WTC11 (cell line): ENCODE data around the gene HOXB6. TPM values are rescaled to one million over a fixed set of nuclear protein-coding genes. Genes with fewer than 3 reads are reported as not detected.

Source experiments
- ATAC-seq: fragments of 200-7000 bp; cut with Tn5 transposase; 2 replicates; pipeline ENCODE4 v1.10.0; 2021; ENCODE audit warnings: mild to moderate bottlenecking, moderate library complexity
- CTCF ChIA-PET: fragments of 300-600 bp; sonication (Branson Sonifier 250); formaldehyde crosslinking; loops from one replicate; lab custom pipeline; 2021; ENCODE audit warnings: antibody characterized with exemption; lab: Charles Lee
- POLR2A ChIA-PET: fragments of 350-600 bp; sonication (Branson Sonifier 250); formaldehyde crosslinking; loops from one replicate; lab custom pipeline; 2021; ENCODE audit warnings: antibody characterized with exemption; lab: Charles Lee
- DNase-seq: peaks from one replicate; pipeline ENCODE4 v3.0.0; 2021; ENCODE audit warnings: low spot score
- H3K27ac Mint-ChIP-seq: 2 replicates; pipeline ENCODE4 v1.8.0; 2021; ENCODE audit warnings: mixed read lengths
- H3K27me3 Mint-ChIP-seq: 2 replicates; pipeline ENCODE4 v1.8.0; 2021; ENCODE audit warnings: low read depth, mild to moderate bottlenecking, moderate library complexity, mixed read lengths
- H3K36me3 Mint-ChIP-seq: 2 replicates; pipeline ENCODE4 v1.8.0; 2021; ENCODE audit warnings: mixed read lengths
- H3K4me1 Mint-ChIP-seq: 2 replicates; pipeline ENCODE4 v1.8.0; 2022; ENCODE audit warnings: mixed read lengths
- H3K4me3 Mint-ChIP-seq: 2 replicates; pipeline ENCODE4 v1.8.0; 2021; ENCODE audit warnings: mild to moderate bottlenecking, moderate library complexity, mixed read lengths
- H3K9me3 Mint-ChIP-seq: 2 replicates; pipeline ENCODE4 v1.8.0; 2021; ENCODE audit warnings: mixed read lengths
- EMX1 ChIP-seq: fragments of 250-450 bp; sonication (Bioruptor Pico); IDR thresholded peaks from 2 replicates; pipeline ENCODE4 v1.8.0; 2021; ENCODE audit warnings: mild to moderate bottlenecking
- FOXJ3 ChIP-seq: sonication (generic); formaldehyde crosslinking; IDR thresholded peaks from 2 replicates; pipeline ENCODE4 v1.9.0; 2021; ENCODE audit warnings: missing genetic modification reagents, mild to moderate bottlenecking, borderline replicate concordance
- IRF2 ChIP-seq: sonication (generic); formaldehyde crosslinking; IDR thresholded peaks from 2 replicates; pipeline ENCODE4 v1.8.0; 2022; ENCODE audit warnings: low read depth, missing genetic modification reagents, borderline replicate concordance
- ZNF138 ChIP-seq: sonication (generic); formaldehyde crosslinking; conservative IDR thresholded peaks from 2 replicates; pipeline ENCODE4 v1.8.1; 2022; ENCODE audit warnings: mild to moderate bottlenecking, moderate library complexity, missing genetic modification reagents
- ZNF416 ChIP-seq: fragments of 250-450 bp; sonication (Bioruptor Pico); IDR thresholded peaks from 2 replicates; pipeline ENCODE4 v1.9.0; 2021; ENCODE audit warnings: mild to moderate bottlenecking, inconsistent platforms
- ZNF423 ChIP-seq: fragments of 250-450 bp; sonication (Bioruptor Pico); IDR thresholded peaks from 2 replicates; pipeline ENCODE4 v2.1.2; 2022; ENCODE audit warnings: mild to moderate bottlenecking, moderate library complexity
- total RNA-seq: library from RNA; stranded (reverse); gene quantifications from 3 replicates; pipeline ENCODE4 v1.2.3, GENCODE V29; 2021
- TF ChIP-seq, protein P1 (sequence below): fragments of 250-450 bp; sonication (Bioruptor Pico); IDR thresholded peaks from 2 replicates; pipeline ENCODE4 v1.9.0; 2021; ENCODE audit warnings: mild to moderate bottlenecking
- TF ChIP-seq, protein P2 (sequence below): fragments of 250-450 bp; sonication (Bioruptor Pico); IDR thresholded peaks from 2 replicates; pipeline ENCODE4 v1.9.0; 2021; ENCODE audit warnings: mild to moderate bottlenecking
- TF ChIP-seq, protein P3 (sequence below): sonication (generic); formaldehyde crosslinking; IDR thresholded peaks from 2 replicates; pipeline ENCODE4 v1.8.1; 2023; ENCODE audit warnings: mild to moderate bottlenecking, missing genetic modification reagents, moderate library complexity
- TF ChIP-seq, protein P4 (sequence below): fragments of 250-450 bp; sonication (Bioruptor Pico); conservative IDR thresholded peaks from 2 replicates; pipeline ENCODE4 v1.9.0; 2021; ENCODE audit warnings: mild to moderate bottlenecking
- TF ChIP-seq, protein P5 (sequence below): sonication (generic); formaldehyde crosslinking; conservative IDR thresholded peaks from 2 replicates; pipeline ENCODE4 v1.8.1; 2023; ENCODE audit warnings: mild to moderate bottlenecking, low read depth, missing genetic modification reagents, moderate library complexity
- TF ChIP-seq, protein P6 (sequence below): sonication (generic); formaldehyde crosslinking; conservative IDR thresholded peaks from 2 replicates; pipeline ENCODE4 v1.8.1; 2022; ENCODE audit warnings: mild to moderate bottlenecking, missing genetic modification reagents

The HOXB6 gene
- total RNA-seq, 1 experiment from 2014 or later: not detected

DNA sequence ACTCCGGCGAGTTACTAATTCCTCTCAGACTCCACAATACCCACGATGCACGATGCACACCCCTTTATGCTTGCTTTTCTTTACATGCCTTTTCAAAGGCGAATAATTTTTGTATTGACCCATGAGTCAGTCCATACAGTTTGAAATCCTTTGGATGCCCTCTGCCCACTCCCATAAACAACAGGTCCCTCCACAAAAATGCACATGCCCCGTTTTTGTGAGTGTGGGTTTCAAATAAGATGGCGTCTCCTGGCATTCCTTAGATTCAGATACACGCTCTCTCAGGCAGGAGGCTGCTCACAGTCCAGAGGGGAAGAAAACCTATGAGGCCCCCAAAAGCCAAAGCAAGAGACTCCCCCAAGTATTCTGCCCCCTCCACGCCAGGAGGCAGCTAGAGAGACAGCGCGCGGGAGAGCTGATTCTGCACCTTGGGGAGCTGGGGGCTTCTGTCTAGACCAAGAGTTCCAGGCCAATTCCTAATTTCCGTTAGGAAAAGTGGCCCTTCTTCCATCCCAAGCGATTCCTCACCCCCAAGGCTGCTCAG is 40.9 kb upstream of the HOXB6 start:
- ATAC-seq: no peak
- TF ChIP-seq ZNF416: no peak
- TF ChIP-seq, protein P1, sequence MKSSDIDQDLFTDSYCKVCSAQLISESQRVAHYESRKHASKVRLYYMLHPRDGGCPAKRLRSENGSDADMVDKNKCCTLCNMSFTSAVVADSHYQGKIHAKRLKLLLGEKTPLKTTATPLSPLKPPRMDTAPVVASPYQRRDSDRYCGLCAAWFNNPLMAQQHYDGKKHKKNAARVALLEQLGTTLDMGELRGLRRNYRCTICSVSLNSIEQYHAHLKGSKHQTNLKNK (CRISPR knock-in tag): no peak
- no peak for TF ChIP-seq ZNF423
- TF ChIP-seq, protein P2, sequence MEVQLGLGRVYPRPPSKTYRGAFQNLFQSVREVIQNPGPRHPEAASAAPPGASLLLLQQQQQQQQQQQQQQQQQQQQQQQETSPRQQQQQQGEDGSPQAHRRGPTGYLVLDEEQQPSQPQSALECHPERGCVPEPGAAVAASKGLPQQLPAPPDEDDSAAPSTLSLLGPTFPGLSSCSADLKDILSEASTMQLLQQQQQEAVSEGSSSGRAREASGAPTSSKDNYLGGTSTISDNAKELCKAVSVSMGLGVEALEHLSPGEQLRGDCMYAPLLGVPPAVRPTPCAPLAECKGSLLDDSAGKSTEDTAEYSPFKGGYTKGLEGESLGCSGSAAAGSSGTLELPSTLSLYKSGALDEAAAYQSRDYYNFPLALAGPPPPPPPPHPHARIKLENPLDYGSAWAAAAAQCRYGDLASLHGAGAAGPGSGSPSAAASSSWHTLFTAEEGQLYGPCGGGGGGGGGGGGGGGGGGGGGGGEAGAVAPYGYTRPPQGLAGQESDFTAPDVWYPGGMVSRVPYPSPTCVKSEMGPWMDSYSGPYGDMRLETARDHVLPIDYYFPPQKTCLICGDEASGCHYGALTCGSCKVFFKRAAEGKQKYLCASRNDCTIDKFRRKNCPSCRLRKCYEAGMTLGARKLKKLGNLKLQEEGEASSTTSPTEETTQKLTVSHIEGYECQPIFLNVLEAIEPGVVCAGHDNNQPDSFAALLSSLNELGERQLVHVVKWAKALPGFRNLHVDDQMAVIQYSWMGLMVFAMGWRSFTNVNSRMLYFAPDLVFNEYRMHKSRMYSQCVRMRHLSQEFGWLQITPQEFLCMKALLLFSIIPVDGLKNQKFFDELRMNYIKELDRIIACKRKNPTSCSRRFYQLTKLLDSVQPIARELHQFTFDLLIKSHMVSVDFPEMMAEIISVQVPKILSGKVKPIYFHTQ: no peak
- TF ChIP-seq EMX1 (CRISPR knock-in tag): no peak
- TF ChIP-seq, protein P3, sequence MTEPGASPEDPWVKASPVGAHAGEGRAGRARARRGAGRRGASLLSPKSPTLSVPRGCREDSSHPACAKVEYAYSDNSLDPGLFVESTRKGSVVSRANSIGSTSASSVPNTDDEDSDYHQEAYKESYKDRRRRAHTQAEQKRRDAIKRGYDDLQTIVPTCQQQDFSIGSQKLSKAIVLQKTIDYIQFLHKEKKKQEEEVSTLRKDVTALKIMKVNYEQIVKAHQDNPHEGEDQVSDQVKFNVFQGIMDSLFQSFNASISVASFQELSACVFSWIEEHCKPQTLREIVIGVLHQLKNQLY (CRISPR knock-in tag): no peak
- TF ChIP-seq FOXJ3 (CRISPR knock-in tag): no peak
- TF ChIP-seq, protein P4, sequence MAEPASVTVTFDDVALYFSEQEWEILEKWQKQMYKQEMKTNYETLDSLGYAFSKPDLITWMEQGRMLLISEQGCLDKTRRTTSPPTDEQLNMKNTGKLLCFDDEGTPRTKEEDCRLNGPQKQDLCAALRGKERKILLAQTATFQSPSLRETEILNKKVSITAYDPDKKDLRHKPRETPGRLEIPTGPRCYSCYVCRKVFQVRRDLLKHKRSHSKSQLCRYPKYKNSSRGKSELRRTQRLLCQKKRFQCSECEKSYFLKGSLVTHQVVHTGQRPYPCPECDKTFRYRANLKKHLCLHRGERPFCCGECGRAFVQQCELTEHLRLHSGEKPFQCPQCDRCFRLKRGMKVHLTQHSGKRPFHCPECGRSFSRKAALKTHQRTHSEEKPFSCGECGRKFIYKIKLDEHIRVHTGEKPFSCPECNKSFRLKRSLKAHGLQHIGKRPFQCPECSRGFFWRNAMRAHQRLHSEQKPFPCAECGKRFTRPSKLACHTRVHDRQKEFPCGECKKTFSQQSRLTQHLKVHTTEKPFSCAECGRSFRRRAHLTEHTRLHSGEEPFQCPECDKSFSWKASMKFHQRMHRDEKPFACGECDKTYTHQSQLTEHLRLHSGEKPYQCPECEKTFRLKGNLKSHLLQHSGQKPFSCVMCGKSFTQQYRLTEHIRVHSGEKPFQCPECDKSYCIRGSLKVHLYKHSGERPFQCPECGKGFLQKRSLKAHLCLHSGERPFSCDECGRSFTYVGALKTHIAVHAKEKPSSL (CRISPR knock-in tag): no peak
- TF ChIP-seq, all 79 proteins: peak for 0
- POLR2A ChIA-PET: no interaction called here

DNA sequence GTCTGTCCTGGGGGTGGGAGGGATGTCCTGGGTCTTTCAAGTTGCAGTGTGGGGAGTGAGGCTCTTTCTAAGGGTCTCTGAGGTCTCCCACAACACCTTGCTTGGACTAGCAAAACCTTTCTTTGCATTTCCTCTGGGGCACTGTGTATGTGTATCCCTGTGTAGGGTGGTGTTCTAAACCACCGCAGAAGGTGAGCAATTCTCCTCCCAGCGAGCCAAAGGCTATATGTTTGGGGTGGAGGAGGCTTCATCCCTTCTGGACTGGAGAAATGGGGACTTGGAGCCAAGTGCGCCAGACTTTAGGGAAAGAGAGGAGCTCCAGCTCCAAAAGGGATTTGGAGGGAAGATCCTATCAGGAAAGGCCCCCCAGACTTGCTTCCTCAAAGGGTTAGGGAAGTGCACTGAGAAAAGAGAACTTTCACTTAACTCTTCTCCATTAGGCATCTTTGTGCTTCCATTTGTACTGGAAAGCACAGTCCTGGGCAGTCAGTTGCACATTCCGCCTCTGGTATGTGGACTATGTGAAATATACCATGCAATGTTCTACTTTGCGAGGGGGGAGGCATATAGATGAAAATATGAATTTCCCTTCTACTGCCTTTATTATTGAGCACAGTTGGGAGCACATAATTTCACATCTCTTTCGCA is 40.2 kb upstream of the HOXB6 start:
- DNase-seq: no peak
- TF ChIP-seq IRF2 (CRISPR knock-in tag): no peak
- TF ChIP-seq, protein P5, sequence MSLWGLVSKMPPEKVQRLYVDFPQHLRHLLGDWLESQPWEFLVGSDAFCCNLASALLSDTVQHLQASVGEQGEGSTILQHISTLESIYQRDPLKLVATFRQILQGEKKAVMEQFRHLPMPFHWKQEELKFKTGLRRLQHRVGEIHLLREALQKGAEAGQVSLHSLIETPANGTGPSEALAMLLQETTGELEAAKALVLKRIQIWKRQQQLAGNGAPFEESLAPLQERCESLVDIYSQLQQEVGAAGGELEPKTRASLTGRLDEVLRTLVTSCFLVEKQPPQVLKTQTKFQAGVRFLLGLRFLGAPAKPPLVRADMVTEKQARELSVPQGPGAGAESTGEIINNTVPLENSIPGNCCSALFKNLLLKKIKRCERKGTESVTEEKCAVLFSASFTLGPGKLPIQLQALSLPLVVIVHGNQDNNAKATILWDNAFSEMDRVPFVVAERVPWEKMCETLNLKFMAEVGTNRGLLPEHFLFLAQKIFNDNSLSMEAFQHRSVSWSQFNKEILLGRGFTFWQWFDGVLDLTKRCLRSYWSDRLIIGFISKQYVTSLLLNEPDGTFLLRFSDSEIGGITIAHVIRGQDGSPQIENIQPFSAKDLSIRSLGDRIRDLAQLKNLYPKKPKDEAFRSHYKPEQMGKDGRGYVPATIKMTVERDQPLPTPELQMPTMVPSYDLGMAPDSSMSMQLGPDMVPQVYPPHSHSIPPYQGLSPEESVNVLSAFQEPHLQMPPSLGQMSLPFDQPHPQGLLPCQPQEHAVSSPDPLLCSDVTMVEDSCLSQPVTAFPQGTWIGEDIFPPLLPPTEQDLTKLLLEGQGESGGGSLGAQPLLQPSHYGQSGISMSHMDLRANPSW (CRISPR knock-in tag): no peak
- TF ChIP-seq EMX1 (CRISPR knock-in tag): no peak
- no peak for TF ChIP-seq ZNF138 (CRISPR knock-in tag)
- TF ChIP-seq, protein P6, sequence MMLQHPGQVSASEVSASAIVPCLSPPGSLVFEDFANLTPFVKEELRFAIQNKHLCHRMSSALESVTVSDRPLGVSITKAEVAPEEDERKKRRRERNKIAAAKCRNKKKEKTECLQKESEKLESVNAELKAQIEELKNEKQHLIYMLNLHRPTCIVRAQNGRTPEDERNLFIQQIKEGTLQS (CRISPR knock-in tag): no peak
- peaks cover 32% of the 10 kb centered on the region for H3K4me1 Mint-ChIP-seq
- no peak for ATAC-seq
- H3K27me3 Mint-ChIP-seq: peaks cover 100% of the 10 kb centered on the region; the same call in 1 of the 2 replicates
- H3K4me3 Mint-ChIP-seq: no peak overlapping the region
- ChIA-PET CTCF (interaction anchor here (1.0 kb wide), 1 partner anchor 27 kb away, joined by 3 read pairs; no protein-coding TSS in a partner anchor), POLR2A (interaction anchor here (0.6 kb wide), 1 partner anchor 9 kb away, joined by 3 read pairs; no protein-coding TSS in a partner anchor)
- no peaks in the 10 kb centered on the region for H3K36me3 Mint-ChIP-seq
- H3K9me3 Mint-ChIP-seq: no peaks in the 10 kb centered on the region
- H3K27ac Mint-ChIP-seq: no peak overlapping the region

More for the DNA sequence above, 40.9 kb upstream of the HOXB6 start:
- H3K9me3 Mint-ChIP-seq: no peaks in the 10 kb centered on the region
- no peak for DNase-seq
- H3K4me1 Mint-ChIP-seq: peaks cover 32% of the 10 kb centered on the region
- peaks cover 99% of the 10 kb centered on the region; the same call in 1 of the 2 replicates for H3K27me3 Mint-ChIP-seq
- no peak overlapping the region for H3K27ac Mint-ChIP-seq
- no peaks in the 10 kb centered on the region for H3K36me3 Mint-ChIP-seq
- CTCF ChIA-PET: interaction anchor here (1.0 kb wide), 2 partner anchors 9 to 26 kb away, joined by 3 to 5 read pairs; no protein-coding TSS in a partner anchor
- H3K4me3 Mint-ChIP-seq: peak overlapping the region; percentile 64
